Colonic mucosa (tissue), 4 donors: ENCODE results near the gene CAPZB. TPM values are rescaled to one million over a fixed set of nuclear protein-coding genes. Genes with fewer than 3 reads are reported as not detected.
A peak's percentile ranks its signal among the peaks of the same experiment; 100 is the strongest.

Experiments used
- DNase-seq: peaks from one replicate; pipeline ENCODE4 v3.0.0-alpha.2; 2020
- H3K27ac ChIP-seq: fragments of 200-600 bp; one replicate; pipeline ENCODE4 v1.8.0; 2021
- H3K27me3 ChIP-seq: fragments of 200-600 bp; one replicate; pipeline ENCODE4 v1.8.0; 2021
- H3K36me3 ChIP-seq: fragments of 200-600 bp; one replicate; pipeline ENCODE4 v1.8.0; 2021
- H3K4me1 ChIP-seq: fragments of 200-600 bp; one replicate; pipeline ENCODE4 v1.8.0; 2021; ENCODE audit warnings: mild to moderate bottlenecking
- H3K4me3 ChIP-seq: fragments of 200-600 bp; one replicate; pipeline ENCODE4 v1.8.0; 2021
- H3K9ac ChIP-seq, 2 donors: one replicate each; pipeline ENCODE4 v1.7.0; 2013; ENCODE audit warnings: control low read depth in 2 of 2, low read depth in 2 of 2, low read length in 2 of 2
- H3K9me3 ChIP-seq: fragments of 200-600 bp; one replicate; pipeline ENCODE4 v1.8.0; 2021
- CTCF ChIP-seq: fragments of 200-600 bp; IDR thresholded peaks from one replicate; pipeline ENCODE4 v1.8.0; 2022; ENCODE audit warnings: antibody characterized with exemption, mild to moderate bottlenecking
- intact Hi-C: fragments of 100-400 bp; cut with DNase I; formaldehyde crosslinking; loops from one replicate; pipeline ENCODE4 v1.14.1; 2022
- total RNA-seq, 2 donors: library from RNA; stranded (reverse); fragmentation: NEBNext Ultra II Directional in 1 of 2; extraction: Animal tissue kit (Norgen Biotek cat#: 25700) in 1 of 2; gene quantifications; one replicate each; pipeline ENCODE4 v1.2.1, GENCODE V29; 2021
- donor health status: healthy.
- donor health status: DM: no; HTN: no; CAD: no.
- donor health status: DM: no; HTN: no; CAD: no.

Gene CAPZB
- total RNA-seq, 2 donors from 2014 or later = 397 to 407 TPM

GRCh38 chr1:19332832-19333231 is 152.5 kb downstream of the CAPZB start:
- intact Hi-C loops = no loop called here
- no peaks in the 10 kb centered on the region for H3K4me1 ChIP-seq

GRCh38 chr1:19331262-19331878 is 154.0 kb downstream of the CAPZB start:
- no peak for TF ChIP-seq CTCF
- Histone ChIP-seq H3K27ac (no peak overlapping the region), H3K27me3 (no peaks in the 10 kb centered on the region), H3K9ac (no peak overlapping the region), H3K9me3 (no peaks in the 10 kb centered on the region), H3K4me3 (no peak overlapping the region), H3K4me1 (no peaks in the 10 kb centered on the region), H3K36me3 (no peaks in the 10 kb centered on the region)
- intact Hi-C loops = no loop called here
- DNase-seq = no peak

More at GRCh38 chr1:19332832-19333231, 152.5 kb downstream of the CAPZB start:
- no peak for DNase-seq
- no peak for TF ChIP-seq CTCF
- Histone ChIP-seq H3K4me3 (no peak overlapping the region), H3K27me3 (no peaks in the 10 kb centered on the region), H3K9me3 (no peaks in the 10 kb centered on the region), H3K9ac (no peak overlapping the region), H3K27ac (no peak overlapping the region), H3K36me3 (no peaks in the 10 kb centered on the region)

- Histone ChIP-seq H3K36me3 (no peaks in the 10 kb centered on the region), H3K4me1 (no peaks in the 10 kb centered on the region), H3K27me3 (no peaks in the 10 kb centered on the region), H3K4me3 (no peak overlapping the region), H3K27ac (no peak overlapping the region), H3K9me3 (no peaks in the 10 kb centered on the region), H3K9ac (no peak overlapping the region)
- peak; percentile 38 for DNase-seq
- intact Hi-C loops = no loop called here
- TF ChIP-seq CTCF = no peak
These were observed 154.7 kb downstream of the CAPZB start for GRCh38 chr1:19330449-19331135.

- Histone ChIP-seq H3K9ac (no peak overlapping the region), H3K36me3 (no peaks in the 10 kb centered on the region), H3K27me3 (no peaks in the 10 kb centered on the region), H3K4me1 (no peaks in the 10 kb centered on the region), H3K4me3 (no peak overlapping the region), H3K27ac (no peak overlapping the region), H3K9me3 (no peaks in the 10 kb centered on the region)
- DNase-seq = no peak
- intact Hi-C loops = no loop called here
- no peak for TF ChIP-seq CTCF
These were observed 155.7 kb downstream of the CAPZB start for GRCh38 chr1:19329611-19330010.

- no peak for TF ChIP-seq CTCF
- DNase-seq = no peak
- H3K36me3 ChIP-seq = no peaks in the 10 kb centered on the region
- H3K27ac ChIP-seq = no peak overlapping the region
- intact Hi-C loops = no loop called here
- H3K27me3 ChIP-seq = no peaks in the 10 kb centered on the region
- H3K4me1 ChIP-seq = no peaks in the 10 kb centered on the region
- no peaks in the 10 kb centered on the region for H3K9me3 ChIP-seq
- no peak overlapping the region for H3K4me3 ChIP-seq
- no peak overlapping the region for H3K9ac ChIP-seq
These were observed 156.2 kb downstream of the CAPZB start for GRCh38 chr1:19329188-19329587.
